WTC11 (cell line): ENCODE measurements around the gene ADAT3. TPM values are rescaled to one million over a fixed set of nuclear protein-coding genes. Genes with fewer than 3 reads are reported as not detected.

Experiments
- ATF1 ChIP-seq: sonication (generic); formaldehyde crosslinking; IDR thresholded peaks from 2 replicates; pipeline ENCODE4 v1.8.1; 2023; ENCODE audit warnings: mild to moderate bottlenecking, moderate library complexity, missing genetic modification reagents
- CREM ChIP-seq: sonication (generic); formaldehyde crosslinking; IDR thresholded peaks from 2 replicates; pipeline ENCODE4 v1.8.1; 2022; ENCODE audit warnings: mild to moderate bottlenecking, missing genetic modification reagents, moderate library complexity
- EMX1 ChIP-seq: fragments of 250-450 bp; sonication (Bioruptor Pico); IDR thresholded peaks from 2 replicates; pipeline ENCODE4 v1.8.0; 2021; ENCODE audit warnings: mild to moderate bottlenecking
- FOXJ3 ChIP-seq: sonication (generic); formaldehyde crosslinking; IDR thresholded peaks from 2 replicates; pipeline ENCODE4 v1.9.0; 2021; ENCODE audit warnings: missing genetic modification reagents, mild to moderate bottlenecking, borderline replicate concordance
- FOXK1 ChIP-seq: sonication (generic); formaldehyde crosslinking; IDR thresholded peaks from 2 replicates; pipeline ENCODE4 v1.8.0; 2022; ENCODE audit warnings: mild to moderate bottlenecking, moderate library complexity, missing genetic modification reagents
- GTF2I ChIP-seq: fragments of 250-450 bp; sonication (Bioruptor Pico); conservative IDR thresholded peaks from 2 replicates; pipeline ENCODE4 v1.4.0; 2021; ENCODE audit warnings: mild to moderate bottlenecking
- JAZF1 ChIP-seq: fragments of 250-450 bp; sonication (Bioruptor Pico); IDR thresholded peaks from 2 replicates; pipeline ENCODE4 v1.9.0; 2021; ENCODE audit warnings: moderate library complexity, mild to moderate bottlenecking, inconsistent platforms
- MYBL2 ChIP-seq: sonication (generic); formaldehyde crosslinking; IDR thresholded peaks from 2 replicates; pipeline ENCODE4 v1.8.1; 2023; ENCODE audit warnings: mild to moderate bottlenecking, moderate library complexity, missing genetic modification reagents
- NFATC4 ChIP-seq: fragments of 250-450 bp; sonication (Bioruptor Pico); IDR thresholded peaks from 2 replicates; pipeline ENCODE4 v1.9.0; 2021; ENCODE audit warnings: mild to moderate bottlenecking
- NR1H2 ChIP-seq: sonication (generic); formaldehyde crosslinking; IDR thresholded peaks from 2 replicates; pipeline ENCODE4 v1.9.0; 2021; ENCODE audit warnings: mild to moderate bottlenecking, moderate library complexity, missing genetic modification reagents
- OVOL2 ChIP-seq: fragments of 250-450 bp; sonication (Bioruptor Pico); IDR thresholded peaks from 2 replicates; pipeline ENCODE4 v1.9.0; 2021; ENCODE audit warnings: mild to moderate bottlenecking, borderline replicate concordance
- RELA ChIP-seq: sonication (generic); formaldehyde crosslinking; IDR thresholded peaks from 2 replicates; pipeline ENCODE4 v1.8.1; 2022; ENCODE audit warnings: missing genetic modification reagents, mild to moderate bottlenecking, borderline replicate concordance
- RORB ChIP-seq: fragments of 250-450 bp; sonication (Bioruptor Pico); IDR thresholded peaks from 2 replicates; pipeline ENCODE4 v1.9.0; 2021; ENCODE audit warnings: mild to moderate bottlenecking
- SP1 ChIP-seq: sonication (generic); formaldehyde crosslinking; conservative IDR thresholded peaks from 2 replicates; pipeline ENCODE4 v1.8.1; 2022; ENCODE audit warnings: missing genetic modification reagents
- TP53 ChIP-seq: sonication (generic); formaldehyde crosslinking; IDR thresholded peaks from 2 replicates; pipeline ENCODE4 v1.8.1; 2023; ENCODE audit warnings: mild to moderate bottlenecking, missing genetic modification reagents
- ZBTB21 ChIP-seq: sonication (generic); formaldehyde crosslinking; IDR thresholded peaks from 2 replicates; pipeline ENCODE4 v1.8.1; 2023; ENCODE audit warnings: mild to moderate bottlenecking, missing genetic modification reagents, borderline replicate concordance
- ZNF317 ChIP-seq: sonication (generic); formaldehyde crosslinking; IDR thresholded peaks from 2 replicates; pipeline ENCODE4 v1.8.1; 2023; ENCODE audit warnings: low read depth, mild to moderate bottlenecking, moderate library complexity, missing genetic modification reagents, borderline replicate concordance
- ZNF396 ChIP-seq: fragments of 250-450 bp; sonication (Bioruptor Pico); IDR thresholded peaks from 2 replicates; pipeline ENCODE4 v1.8.0; 2021; ENCODE audit warnings: mild to moderate bottlenecking, moderate library complexity, borderline replicate concordance
- ZNF423 ChIP-seq: fragments of 250-450 bp; sonication (Bioruptor Pico); IDR thresholded peaks from 2 replicates; pipeline ENCODE4 v2.1.2; 2022; ENCODE audit warnings: mild to moderate bottlenecking, moderate library complexity
- total RNA-seq: library from RNA; stranded (reverse); gene quantifications from 3 replicates; pipeline ENCODE4 v1.2.3, GENCODE V29; 2021
- TF ChIP-seq, protein P1 (sequence below): sonication (generic); formaldehyde crosslinking; IDR thresholded peaks from 2 replicates; pipeline ENCODE4 v1.8.0; 2022; ENCODE audit warnings: mild to moderate bottlenecking, missing genetic modification reagents
- TF ChIP-seq, protein P2 (sequence below): sonication (generic); formaldehyde crosslinking; IDR thresholded peaks from 2 replicates; pipeline ENCODE4 v1.8.1; 2023; ENCODE audit warnings: mild to moderate bottlenecking, missing genetic modification reagents, borderline replicate concordance
- TF ChIP-seq, protein P3 (sequence below): sonication (generic); formaldehyde crosslinking; IDR thresholded peaks from 2 replicates; pipeline ENCODE4 v1.8.1; 2023; ENCODE audit warnings: mild to moderate bottlenecking, missing genetic modification reagents, moderate library complexity
- TF ChIP-seq, protein P4 (sequence below): fragments of 250-450 bp; sonication (Bioruptor Pico); IDR thresholded peaks from 2 replicates; pipeline ENCODE4 v1.8.0; 2021; ENCODE audit warnings: mild to moderate bottlenecking
- TF ChIP-seq, protein P5 (sequence below): sonication (generic); formaldehyde crosslinking; IDR thresholded peaks from 2 replicates; pipeline ENCODE4 v1.8.1; 2022; ENCODE audit warnings: low read depth, missing genetic modification reagents, borderline replicate concordance
- TF ChIP-seq, protein P6 (sequence below): fragments of 200-600 bp; IDR thresholded peaks from 2 replicates; pipeline ENCODE4 v1.8.0; 2022; ENCODE audit warnings: antibody characterized with exemption
- TF ChIP-seq, protein P7 (sequence below): sonication (generic); formaldehyde crosslinking; IDR thresholded peaks from 2 replicates; pipeline ENCODE4 v1.8.0; 2023; ENCODE audit warnings: missing genetic modification reagents
- TF ChIP-seq, protein P8 (sequence below): sonication (generic); formaldehyde crosslinking; IDR thresholded peaks from 2 replicates; pipeline ENCODE4 v1.8.0; 2022; ENCODE audit warnings: mild to moderate bottlenecking, missing genetic modification reagents

ADAT3 gene
- total RNA-seq, 1 experiment from 2014 or later = 20.3 TPM

DNA sequence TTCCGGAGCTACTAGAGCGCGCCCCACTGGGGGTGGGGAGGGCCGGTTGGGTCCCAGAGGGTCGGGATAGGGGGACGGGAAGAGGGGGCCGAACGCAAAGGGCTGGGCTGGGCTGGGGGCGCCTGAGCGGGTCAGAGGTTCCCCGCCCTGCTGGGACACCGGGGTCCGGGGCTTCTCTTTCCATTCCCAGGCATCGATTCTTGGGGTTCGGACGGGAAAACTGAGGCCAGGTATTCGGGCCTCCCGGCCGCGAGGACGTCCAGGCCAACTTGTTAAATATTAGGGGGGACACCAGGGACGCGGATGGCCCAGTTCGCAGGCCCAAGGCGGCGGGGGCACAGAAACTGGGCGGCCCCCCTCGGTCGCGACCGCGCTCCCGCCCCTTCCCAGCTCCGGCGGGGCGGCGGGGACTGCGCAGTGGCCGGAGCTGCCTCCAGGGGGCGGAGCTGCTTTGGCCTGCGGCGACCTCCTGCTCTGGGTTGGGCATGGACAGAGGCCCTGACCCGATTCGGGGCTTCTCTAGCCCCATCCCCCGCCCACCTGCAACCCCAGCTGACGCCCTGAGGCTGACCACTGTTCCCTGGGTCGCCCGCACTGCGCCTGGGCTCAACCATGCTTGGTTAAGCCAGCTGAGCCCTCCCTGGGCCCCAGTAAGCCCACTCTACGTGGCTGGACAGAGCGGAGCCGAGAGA is 40.6 kb upstream of the ADAT3 start (continued):
- TF ChIP-seq FOXJ3 (CRISPR knock-in tag) (no peak), CREM (CRISPR knock-in tag) (no peak), FOXK1 (CRISPR knock-in tag) (0 out of 2 replicates have a peak, but pooled peaks have one; percentile 39), ZBTB21 (no peak), JAZF1 (CRISPR knock-in tag) (no peak), SP1 (peak; percentile 69), MYBL2 (CRISPR knock-in tag) (0 out of 2 replicates have a peak, but pooled peaks have one; percentile 2), RELA (no peak), GTF2I (CRISPR knock-in tag) (no peak), NFATC4 (CRISPR knock-in tag) (no peak), ZNF423 (CRISPR knock-in tag) (no peak), EMX1 (no peak), NR1H2 (CRISPR knock-in tag) (no peak), TP53 (no peak; the same call in 1 of the 2 replicates), RORB (CRISPR knock-in tag) (no peak), ATF1 (CRISPR knock-in tag) (no peak), OVOL2 (CRISPR knock-in tag) (no peak), ZNF396 (CRISPR knock-in tag) (no peak), ZNF317 (no peak)
- TF ChIP-seq, protein P1, sequence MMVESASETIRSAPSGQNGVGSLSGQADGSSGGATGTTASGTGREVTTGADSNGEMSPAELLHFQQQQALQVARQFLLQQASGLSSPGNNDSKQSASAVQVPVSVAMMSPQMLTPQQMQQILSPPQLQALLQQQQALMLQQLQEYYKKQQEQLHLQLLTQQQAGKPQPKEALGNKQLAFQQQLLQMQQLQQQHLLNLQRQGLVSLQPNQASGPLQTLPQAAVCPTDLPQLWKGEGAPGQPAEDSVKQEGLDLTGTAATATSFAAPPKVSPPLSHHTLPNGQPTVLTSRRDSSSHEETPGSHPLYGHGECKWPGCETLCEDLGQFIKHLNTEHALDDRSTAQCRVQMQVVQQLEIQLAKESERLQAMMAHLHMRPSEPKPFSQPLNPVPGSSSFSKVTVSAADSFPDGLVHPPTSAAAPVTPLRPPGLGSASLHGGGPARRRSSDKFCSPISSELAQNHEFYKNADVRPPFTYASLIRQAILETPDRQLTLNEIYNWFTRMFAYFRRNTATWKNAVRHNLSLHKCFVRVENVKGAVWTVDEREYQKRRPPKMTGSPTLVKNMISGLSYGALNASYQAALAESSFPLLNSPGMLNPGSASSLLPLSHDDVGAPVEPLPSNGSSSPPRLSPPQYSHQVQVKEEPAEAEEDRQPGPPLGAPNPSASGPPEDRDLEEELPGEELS = peak; percentile 67; the same call in 1 of the 2 replicates
- TF ChIP-seq, protein P2, sequence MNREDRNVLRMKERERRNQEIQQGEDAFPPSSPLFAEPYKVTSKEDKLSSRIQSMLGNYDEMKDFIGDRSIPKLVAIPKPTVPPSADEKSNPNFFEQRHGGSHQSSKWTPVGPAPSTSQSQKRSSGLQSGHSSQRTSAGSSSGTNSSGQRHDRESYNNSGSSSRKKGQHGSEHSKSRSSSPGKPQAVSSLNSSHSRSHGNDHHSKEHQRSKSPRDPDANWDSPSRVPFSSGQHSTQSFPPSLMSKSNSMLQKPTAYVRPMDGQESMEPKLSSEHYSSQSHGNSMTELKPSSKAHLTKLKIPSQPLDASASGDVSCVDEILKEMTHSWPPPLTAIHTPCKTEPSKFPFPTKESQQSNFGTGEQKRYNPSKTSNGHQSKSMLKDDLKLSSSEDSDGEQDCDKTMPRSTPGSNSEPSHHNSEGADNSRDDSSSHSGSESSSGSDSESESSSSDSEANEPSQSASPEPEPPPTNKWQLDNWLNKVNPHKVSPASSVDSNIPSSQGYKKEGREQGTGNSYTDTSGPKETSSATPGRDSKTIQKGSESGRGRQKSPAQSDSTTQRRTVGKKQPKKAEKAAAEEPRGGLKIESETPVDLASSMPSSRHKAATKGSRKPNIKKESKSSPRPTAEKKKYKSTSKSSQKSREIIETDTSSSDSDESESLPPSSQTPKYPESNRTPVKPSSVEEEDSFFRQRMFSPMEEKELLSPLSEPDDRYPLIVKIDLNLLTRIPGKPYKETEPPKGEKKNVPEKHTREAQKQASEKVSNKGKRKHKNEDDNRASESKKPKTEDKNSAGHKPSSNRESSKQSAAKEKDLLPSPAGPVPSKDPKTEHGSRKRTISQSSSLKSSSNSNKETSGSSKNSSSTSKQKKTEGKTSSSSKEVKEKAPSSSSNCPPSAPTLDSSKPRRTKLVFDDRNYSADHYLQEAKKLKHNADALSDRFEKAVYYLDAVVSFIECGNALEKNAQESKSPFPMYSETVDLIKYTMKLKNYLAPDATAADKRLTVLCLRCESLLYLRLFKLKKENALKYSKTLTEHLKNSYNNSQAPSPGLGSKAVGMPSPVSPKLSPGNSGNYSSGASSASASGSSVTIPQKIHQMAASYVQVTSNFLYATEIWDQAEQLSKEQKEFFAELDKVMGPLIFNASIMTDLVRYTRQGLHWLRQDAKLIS (CRISPR knock-in tag) = 0 out of 2 replicates have a peak, but pooled peaks have one; percentile 2
- TF ChIP-seq, protein P3, sequence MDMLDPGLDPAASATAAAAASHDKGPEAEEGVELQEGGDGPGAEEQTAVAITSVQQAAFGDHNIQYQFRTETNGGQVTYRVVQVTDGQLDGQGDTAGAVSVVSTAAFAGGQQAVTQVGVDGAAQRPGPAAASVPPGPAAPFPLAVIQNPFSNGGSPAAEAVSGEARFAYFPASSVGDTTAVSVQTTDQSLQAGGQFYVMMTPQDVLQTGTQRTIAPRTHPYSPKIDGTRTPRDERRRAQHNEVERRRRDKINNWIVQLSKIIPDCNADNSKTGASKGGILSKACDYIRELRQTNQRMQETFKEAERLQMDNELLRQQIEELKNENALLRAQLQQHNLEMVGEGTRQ (CRISPR knock-in tag) = peak; percentile 25; the same call in 1 of the 2 replicates
- TF ChIP-seq, protein P4, sequence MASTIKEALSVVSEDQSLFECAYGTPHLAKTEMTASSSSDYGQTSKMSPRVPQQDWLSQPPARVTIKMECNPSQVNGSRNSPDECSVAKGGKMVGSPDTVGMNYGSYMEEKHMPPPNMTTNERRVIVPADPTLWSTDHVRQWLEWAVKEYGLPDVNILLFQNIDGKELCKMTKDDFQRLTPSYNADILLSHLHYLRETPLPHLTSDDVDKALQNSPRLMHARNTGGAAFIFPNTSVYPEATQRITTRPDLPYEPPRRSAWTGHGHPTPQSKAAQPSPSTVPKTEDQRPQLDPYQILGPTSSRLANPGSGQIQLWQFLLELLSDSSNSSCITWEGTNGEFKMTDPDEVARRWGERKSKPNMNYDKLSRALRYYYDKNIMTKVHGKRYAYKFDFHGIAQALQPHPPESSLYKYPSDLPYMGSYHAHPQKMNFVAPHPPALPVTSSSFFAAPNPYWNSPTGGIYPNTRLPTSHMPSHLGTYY = no peak
- TF ChIP-seq, protein P5, sequence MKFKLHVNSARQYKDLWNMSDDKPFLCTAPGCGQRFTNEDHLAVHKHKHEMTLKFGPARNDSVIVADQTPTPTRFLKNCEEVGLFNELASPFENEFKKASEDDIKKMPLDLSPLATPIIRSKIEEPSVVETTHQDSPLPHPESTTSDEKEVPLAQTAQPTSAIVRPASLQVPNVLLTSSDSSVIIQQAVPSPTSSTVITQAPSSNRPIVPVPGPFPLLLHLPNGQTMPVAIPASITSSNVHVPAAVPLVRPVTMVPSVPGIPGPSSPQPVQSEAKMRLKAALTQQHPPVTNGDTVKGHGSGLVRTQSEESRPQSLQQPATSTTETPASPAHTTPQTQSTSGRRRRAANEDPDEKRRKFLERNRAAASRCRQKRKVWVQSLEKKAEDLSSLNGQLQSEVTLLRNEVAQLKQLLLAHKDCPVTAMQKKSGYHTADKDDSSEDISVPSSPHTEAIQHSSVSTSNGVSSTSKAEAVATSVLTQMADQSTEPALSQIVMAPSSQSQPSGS (CRISPR knock-in tag) = no peak
- TF ChIP-seq, protein P6, sequence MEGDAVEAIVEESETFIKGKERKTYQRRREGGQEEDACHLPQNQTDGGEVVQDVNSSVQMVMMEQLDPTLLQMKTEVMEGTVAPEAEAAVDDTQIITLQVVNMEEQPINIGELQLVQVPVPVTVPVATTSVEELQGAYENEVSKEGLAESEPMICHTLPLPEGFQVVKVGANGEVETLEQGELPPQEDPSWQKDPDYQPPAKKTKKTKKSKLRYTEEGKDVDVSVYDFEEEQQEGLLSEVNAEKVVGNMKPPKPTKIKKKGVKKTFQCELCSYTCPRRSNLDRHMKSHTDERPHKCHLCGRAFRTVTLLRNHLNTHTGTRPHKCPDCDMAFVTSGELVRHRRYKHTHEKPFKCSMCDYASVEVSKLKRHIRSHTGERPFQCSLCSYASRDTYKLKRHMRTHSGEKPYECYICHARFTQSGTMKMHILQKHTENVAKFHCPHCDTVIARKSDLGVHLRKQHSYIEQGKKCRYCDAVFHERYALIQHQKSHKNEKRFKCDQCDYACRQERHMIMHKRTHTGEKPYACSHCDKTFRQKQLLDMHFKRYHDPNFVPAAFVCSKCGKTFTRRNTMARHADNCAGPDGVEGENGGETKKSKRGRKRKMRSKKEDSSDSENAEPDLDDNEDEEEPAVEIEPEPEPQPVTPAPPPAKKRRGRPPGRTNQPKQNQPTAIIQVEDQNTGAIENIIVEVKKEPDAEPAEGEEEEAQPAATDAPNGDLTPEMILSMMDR = peak; percentile 73
- TF ChIP-seq, protein P7, sequence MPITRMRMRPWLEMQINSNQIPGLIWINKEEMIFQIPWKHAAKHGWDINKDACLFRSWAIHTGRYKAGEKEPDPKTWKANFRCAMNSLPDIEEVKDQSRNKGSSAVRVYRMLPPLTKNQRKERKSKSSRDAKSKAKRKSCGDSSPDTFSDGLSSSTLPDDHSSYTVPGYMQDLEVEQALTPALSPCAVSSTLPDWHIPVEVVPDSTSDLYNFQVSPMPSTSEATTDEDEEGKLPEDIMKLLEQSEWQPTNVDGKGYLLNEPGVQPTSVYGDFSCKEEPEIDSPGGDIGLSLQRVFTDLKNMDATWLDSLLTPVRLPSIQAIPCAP (CRISPR knock-in tag) = no peak
- TF ChIP-seq, protein P8, sequence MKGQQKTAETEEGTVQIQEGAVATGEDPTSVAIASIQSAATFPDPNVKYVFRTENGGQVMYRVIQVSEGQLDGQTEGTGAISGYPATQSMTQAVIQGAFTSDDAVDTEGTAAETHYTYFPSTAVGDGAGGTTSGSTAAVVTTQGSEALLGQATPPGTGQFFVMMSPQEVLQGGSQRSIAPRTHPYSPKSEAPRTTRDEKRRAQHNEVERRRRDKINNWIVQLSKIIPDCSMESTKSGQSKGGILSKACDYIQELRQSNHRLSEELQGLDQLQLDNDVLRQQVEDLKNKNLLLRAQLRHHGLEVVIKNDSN (CRISPR knock-in tag) = no peak
